Activated CD4-positive, CD25-positive, alpha-beta regulatory T cell treated with anti-CD3 and anti-CD28 coated beads, Interleukin-2, amount 50 U/mL, for 24 hours (primary cell): ENCODE measurements around the gene CAMSAP2.
A peak's percentile ranks its signal among the peaks of the same experiment; 100 is the strongest.

Experiments
- ATAC-seq, 2 donors: fragments of 150-1000 bp; cut with Tn5 transposase; one replicate each; pipeline ENCODE4 v1.10.0; 2021; ENCODE audit warnings: mild to moderate bottlenecking in 1 of 2, moderate library complexity in 1 of 2

CAMSAP2 gene

DNA sequence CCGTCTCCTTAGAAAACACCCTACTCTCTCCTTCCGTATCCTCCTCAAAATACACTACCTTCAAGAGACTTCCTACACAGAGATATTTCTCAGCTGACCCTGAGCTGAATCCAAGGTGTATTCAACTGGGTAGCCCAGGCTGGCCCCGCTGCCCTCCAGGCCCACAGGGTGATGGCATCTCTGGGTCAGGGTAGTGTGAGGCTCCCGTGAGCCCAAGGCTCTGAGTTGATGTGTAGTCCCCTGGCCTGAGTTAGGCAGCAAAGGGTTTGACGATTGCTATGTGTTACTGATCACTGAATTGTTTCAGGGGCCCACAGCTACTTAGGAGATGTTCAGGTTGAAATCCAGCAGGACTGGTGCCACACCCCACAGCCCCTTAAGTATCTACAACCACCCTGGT is 162.7 kb downstream of the CAMSAP2 start:
- no peak for ATAC-seq

GRCh38 chr1:200901796-200902444 is 163.2 kb downstream of the CAMSAP2 start:
- no peak for ATAC-seq

DNA sequence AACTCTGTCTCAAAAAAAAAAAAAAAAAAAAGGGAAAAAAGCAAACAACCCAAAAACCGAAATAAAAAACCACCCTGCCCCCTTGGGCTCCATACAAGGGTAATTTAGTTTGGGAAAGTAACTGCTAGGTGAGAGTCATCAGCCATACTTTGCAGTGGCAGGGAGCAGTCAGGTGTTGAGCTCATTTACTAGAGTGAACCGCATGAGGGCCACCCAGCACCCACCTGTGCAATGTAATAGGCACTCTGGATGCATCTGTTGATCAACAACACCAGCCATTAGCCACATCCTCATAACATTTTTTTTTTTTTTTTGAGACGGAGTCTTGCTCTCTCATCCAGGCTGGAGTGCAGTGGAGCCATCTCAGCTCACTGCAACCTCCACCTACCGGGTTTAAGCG is 165.1 kb downstream of the CAMSAP2 start:
- ATAC-seq: no peak

- ATAC-seq: no peak
Observed at GRCh38 chr1:200904772-200905171, 166.1 kb downstream of the CAMSAP2 start.

- ATAC-seq: peak; percentile 99
Observed at GRCh38 chr1:200905411-200906052, 166.8 kb downstream of the CAMSAP2 start.

GRCh38 chr1:200906491-200906890 is 167.8 kb downstream of the CAMSAP2 start:
- no peak for ATAC-seq

DNA sequence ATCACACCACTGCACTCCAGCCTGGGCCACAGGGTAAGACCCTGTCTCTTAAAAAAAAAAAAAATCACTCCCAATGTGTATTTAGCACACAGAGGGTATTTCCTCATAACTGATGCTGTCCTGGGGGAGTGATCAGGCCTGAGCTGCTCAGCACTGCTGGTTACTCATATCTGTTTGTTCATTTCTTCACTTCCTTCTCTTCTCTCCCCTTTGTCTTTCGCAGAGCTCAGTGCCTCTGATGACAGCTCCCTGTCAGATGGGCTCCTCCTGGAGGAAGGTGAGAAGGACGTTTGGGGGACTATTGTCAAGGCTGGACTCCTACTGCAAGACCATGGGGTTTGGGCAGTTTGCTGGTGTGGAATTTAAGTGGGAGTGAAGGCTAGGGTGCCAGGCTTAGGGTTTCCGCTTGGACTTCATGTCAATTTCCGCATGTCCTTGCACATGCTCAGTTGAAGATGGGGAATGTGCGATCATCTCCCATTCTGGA is 169.0 kb downstream of the CAMSAP2 start:
- peak in 1 of 2 donors; percentile 6 for ATAC-seq

DNA sequence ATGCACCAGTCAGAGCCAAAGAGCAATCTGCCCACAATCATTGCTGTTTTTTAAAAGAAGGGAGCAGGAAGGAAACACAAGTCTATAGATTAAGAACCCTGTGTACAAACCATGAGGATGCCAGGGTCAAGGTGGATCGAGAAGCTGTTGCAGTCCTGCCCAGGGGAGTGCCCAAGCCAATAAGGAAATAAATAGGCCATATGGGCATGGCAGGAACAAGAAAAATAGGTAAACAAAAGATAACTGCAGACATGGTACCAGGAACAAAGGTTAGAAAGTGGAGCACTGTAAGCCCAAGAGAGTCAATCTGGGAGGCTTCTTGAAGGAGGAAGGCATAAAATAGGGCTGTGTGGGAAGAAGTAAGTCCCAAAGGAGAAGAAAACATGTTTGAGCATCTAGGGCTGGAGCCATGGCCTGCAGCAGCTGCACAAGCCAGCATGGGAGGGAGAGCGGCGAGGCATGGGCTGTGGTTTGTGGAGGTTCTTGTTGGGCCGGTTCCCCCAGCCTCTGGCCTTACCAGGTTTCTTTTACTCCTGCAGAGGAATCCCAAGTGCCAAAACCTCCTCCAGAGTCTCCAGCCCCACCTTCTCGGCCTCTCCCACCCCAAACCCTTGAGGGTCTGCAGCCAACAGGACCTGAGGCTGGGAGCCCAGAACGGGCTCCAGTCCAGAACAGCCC is 169.6 kb downstream of the CAMSAP2 start:
- ATAC-seq: no peak

GRCh38 chr1:200909071-200909470 is 170.4 kb downstream of the CAMSAP2 start:
- ATAC-seq: no peak

DNA sequence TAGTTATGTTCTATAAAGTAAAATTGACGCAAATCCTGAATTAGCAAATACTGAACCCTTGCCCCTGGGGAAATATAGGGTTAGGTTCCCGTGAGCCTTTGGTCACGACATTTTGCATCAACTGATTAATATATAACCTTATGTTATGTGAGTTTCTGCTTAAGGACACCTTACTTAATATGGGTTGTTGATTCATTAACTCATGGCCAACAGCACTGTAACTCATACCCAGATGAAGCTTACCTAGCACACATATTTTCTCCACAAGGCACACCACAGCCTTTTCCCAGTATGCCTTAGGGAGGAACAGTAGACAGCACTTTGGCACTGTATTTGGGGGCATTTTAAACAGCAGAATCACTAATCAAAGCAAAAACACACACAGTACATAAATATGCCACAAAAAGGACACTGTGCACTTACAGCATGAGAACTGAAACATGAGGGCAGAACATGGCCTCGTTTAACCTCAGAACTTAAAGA is 171.1 kb downstream of the CAMSAP2 start:
- ATAC-seq: no peak
